Chondrocyte (in vitro differentiated cells): ENCODE measurements around the gene CADPS. TPM values are rescaled to one million over a fixed set of nuclear protein-coding genes. Genes with fewer than 3 reads are reported as not detected.

ENCODE experiments used
- DNase-seq: peaks from one replicate; pipeline ENCODE4 v3.0.0; 2021; ENCODE audit warnings: mixed read lengths, low spot score
- H3K27ac Mint-ChIP-seq: one replicate; pipeline ENCODE4 v1.8.0; 2021; ENCODE audit warnings: mild to moderate bottlenecking, moderate library complexity, mixed read lengths; ENCODE audit not compliant: unreplicated experiment
- H3K27me3 Mint-ChIP-seq: 2 replicates; pipeline ENCODE4 v1.8.0; 2021; ENCODE audit warnings: low read depth, mixed read lengths
- H3K36me3 Mint-ChIP-seq: 2 replicates; pipeline ENCODE4 v1.8.0; 2021; ENCODE audit warnings: low read depth, mixed read lengths
- H3K4me1 Mint-ChIP-seq: 2 replicates; pipeline ENCODE4 v1.8.0; 2021; ENCODE audit warnings: low read depth, mild to moderate bottlenecking, mixed read lengths
- H3K4me3 Mint-ChIP-seq: one replicate; pipeline ENCODE4 v1.8.0; 2021; ENCODE audit warnings: mild to moderate bottlenecking, moderate library complexity, mixed read lengths; ENCODE audit not compliant: unreplicated experiment
- H3K9me3 Mint-ChIP-seq: 2 replicates; pipeline ENCODE4 v1.8.0; 2021; ENCODE audit warnings: low read depth, mixed read lengths
- total RNA-seq: library from RNA; stranded (reverse); gene quantifications from 3 replicates; pipeline ENCODE4 v1.2.1, GENCODE V29; 2021
- TF ChIP-seq, protein P1 (sequence below): fragments of 200-600 bp; sonication (generic); IDR thresholded peaks from 2 replicates; pipeline ENCODE4 v1.5.0; 2021; ENCODE audit warnings: antibody characterized with exemption, mild to moderate bottlenecking, moderate library complexity

The CADPS gene
- total RNA-seq, 1 donor from 2014 or later, result not detected

DNA sequence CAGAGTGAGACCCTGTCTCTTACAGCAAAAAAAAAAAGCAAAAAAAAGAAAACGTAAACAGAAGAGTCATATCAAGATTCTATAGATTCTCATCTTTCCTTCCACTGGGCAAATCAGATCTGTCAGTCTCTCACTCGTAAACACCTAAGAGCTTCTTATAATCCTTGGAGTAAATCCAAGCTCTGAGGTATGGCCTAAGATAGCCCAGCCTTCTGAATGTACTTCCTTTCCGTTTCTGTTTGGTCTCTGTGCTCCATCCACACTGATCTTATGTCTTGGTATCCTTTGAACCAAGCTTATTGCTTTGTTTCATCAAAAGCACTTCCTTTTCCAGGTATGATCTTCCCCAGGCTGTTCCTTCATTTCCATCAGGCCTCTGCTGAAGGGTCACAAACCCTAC, 137.8 kb downstream of the CADPS start:
- Mint-ChIP-seq H3K27ac (no peak overlapping the region), H3K36me3 (no peaks in the 10 kb centered on the region), H3K4me1 (no peaks in the 10 kb centered on the region), H3K27me3 (peaks cover 7% of the 10 kb centered on the region), H3K9me3 (peaks cover 6% of the 10 kb centered on the region), H3K4me3 (no peak overlapping the region)
- DNase-seq, result no peak
- TF ChIP-seq, protein P1, sequence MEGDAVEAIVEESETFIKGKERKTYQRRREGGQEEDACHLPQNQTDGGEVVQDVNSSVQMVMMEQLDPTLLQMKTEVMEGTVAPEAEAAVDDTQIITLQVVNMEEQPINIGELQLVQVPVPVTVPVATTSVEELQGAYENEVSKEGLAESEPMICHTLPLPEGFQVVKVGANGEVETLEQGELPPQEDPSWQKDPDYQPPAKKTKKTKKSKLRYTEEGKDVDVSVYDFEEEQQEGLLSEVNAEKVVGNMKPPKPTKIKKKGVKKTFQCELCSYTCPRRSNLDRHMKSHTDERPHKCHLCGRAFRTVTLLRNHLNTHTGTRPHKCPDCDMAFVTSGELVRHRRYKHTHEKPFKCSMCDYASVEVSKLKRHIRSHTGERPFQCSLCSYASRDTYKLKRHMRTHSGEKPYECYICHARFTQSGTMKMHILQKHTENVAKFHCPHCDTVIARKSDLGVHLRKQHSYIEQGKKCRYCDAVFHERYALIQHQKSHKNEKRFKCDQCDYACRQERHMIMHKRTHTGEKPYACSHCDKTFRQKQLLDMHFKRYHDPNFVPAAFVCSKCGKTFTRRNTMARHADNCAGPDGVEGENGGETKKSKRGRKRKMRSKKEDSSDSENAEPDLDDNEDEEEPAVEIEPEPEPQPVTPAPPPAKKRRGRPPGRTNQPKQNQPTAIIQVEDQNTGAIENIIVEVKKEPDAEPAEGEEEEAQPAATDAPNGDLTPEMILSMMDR, result no peak

DNA sequence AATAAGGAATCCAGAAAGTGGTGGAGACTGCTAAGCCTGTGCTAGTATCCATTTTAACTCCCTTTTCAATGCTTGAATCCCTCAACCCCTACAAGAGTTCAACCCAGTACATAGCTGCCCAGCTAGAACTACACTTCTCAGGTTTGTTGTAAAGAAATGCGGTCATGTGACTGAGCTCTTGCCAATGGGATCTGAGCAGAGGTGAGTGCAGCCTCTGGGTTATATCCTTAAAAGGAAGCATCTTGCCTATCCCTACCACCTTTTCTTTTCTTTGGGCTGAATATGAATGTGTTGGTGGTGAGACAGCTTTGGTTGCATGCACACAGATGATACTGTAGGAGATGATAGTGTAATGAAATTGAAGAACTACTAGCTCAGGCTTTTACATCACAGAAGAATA, 139.7 kb downstream of the CADPS start:
- Mint-ChIP-seq H3K9me3 (peaks cover 6% of the 10 kb centered on the region), H3K4me3 (no peak overlapping the region), H3K36me3 (no peaks in the 10 kb centered on the region), H3K27me3 (peaks cover 7% of the 10 kb centered on the region), H3K27ac (no peak overlapping the region), H3K4me1 (no peaks in the 10 kb centered on the region)
- no peak for DNase-seq
- TF ChIP-seq, protein P1, result no peak

DNA sequence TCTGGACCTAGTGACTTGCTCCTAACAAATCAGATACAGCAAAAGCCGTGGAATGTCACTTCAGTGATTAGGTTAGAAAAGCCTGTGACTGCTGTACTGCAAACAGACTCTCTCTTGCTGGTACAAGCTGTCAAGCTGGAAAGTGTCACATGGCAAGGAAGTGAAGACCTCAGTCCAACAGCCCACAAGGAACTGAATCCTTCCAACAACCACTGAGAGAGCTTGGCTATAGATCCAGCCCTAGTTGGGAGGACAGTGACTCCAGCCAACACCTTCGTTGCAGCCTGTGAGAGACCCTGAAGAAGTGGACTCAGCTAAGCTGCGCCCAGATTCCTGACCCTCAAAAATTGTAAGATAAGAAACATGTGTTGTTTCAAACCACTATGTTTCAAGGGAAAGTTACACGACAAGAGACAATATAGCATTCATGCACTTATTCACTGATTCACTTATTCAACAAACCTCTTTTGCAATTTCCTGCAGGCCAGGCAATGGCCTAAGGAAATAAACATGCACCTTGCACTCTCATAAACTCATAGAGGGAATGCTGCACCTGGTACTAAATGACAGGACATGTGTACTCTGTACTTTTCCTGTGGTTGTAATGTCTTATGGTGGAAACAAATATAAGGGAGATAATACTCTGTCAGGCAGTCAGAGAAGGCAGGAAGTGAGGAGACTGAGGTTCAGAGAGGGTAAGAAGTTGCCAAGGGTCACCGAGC, 142.9 kb downstream of the CADPS start:
- Mint-ChIP-seq H3K27ac (no peak overlapping the region), H3K27me3 (peaks cover 9% of the 10 kb centered on the region), H3K36me3 (no peaks in the 10 kb centered on the region), H3K4me1 (no peaks in the 10 kb centered on the region), H3K4me3 (no peak overlapping the region), H3K9me3 (no peaks in the 10 kb centered on the region)
- TF ChIP-seq, protein P1, result no peak
- DNase-seq, result no peak

GRCh38 chr3:62727981-62728380, 147.2 kb downstream of the CADPS start:
- TF ChIP-seq, protein P1, result no peak
- Mint-ChIP-seq H3K36me3 (no peaks in the 10 kb centered on the region), H3K9me3 (no peaks in the 10 kb centered on the region), H3K4me3 (no peak overlapping the region), H3K4me1 (no peaks in the 10 kb centered on the region), H3K27me3 (peaks cover 10% of the 10 kb centered on the region), H3K27ac (no peak overlapping the region)
- no peak for DNase-seq

- Mint-ChIP-seq H3K9me3 (no peaks in the 10 kb centered on the region), H3K27ac (no peak overlapping the region), H3K4me1 (no peaks in the 10 kb centered on the region), H3K36me3 (no peaks in the 10 kb centered on the region), H3K27me3 (peaks cover 9% of the 10 kb centered on the region), H3K4me3 (no peak overlapping the region)
- DNase-seq, result no peak
- TF ChIP-seq, protein P1, result no peak
Observed at GRCh38 chr3:62727536-62727935, 147.7 kb downstream of the CADPS start.
